Measurements from ENCODE around the gene PAQR6.

PAQR6 gene

GRCh38 chr1:156247460-156248322 is at the start of gene PAQR6:
TSS of gene PAQR6 (minus strand) at chr1:156248056. CDS start at chr1:156246731, 1,325 bp downstream.
- no peak for DNase-seq

GRCh38 chr1:156295391-156295947 is 47.6 kb upstream of the PAQR6 start, which contains the start of gene GLMP:
TSS of gene GLMP (minus strand) at chr1:156295679. CDS start at chr1:156295645, 34 bp downstream.
- DNase-seq, result no peak

- DNase-seq, result no peak
Observed at GRCh38 chr1:156293895-156294294, 46.0 kb upstream of the PAQR6 start.

GRCh38 chr1:156293098-156293434 is 45.2 kb upstream of the PAQR6 start:
- DNase-seq, result no peak

- no peak for DNase-seq
Observed at GRCh38 chr1:156291226-156292061, 43.6 kb upstream of the PAQR6 start.

- no peak for DNase-seq
Observed at GRCh38 chr1:156289857-156290256, 42.0 kb upstream of the PAQR6 start.

GRCh38 chr1:156286061-156286460 is 38.2 kb upstream of the PAQR6 start:
- DNase-seq, result no peak

- DNase-seq, result no peak
Observed at GRCh38 chr1:156285437-156285836, 37.6 kb upstream of the PAQR6 start.

GRCh38 chr1:156284757-156285156 is 36.9 kb upstream of the PAQR6 start:
- DNase-seq, result no peak

GRCh38 chr1:156284112-156284511 is 36.3 kb upstream of the PAQR6 start, which contains the start of gene TMEM79:
TSS of gene TMEM79 (plus strand) at chr1:156284325. CDS start at chr1:156285227, 902 bp downstream.
- DNase-seq, result no peak

GRCh38 chr1:156283521-156283920 is 35.7 kb upstream of the PAQR6 start:
- DNase-seq, result no peak

- DNase-seq, result peak; percentile 97
Observed at GRCh38 chr1:156282479-156283222, 34.8 kb upstream of the PAQR6 start, which contains the start of gene SMG5. TSS of gene SMG5 (minus strand) at chr1:156282825. CDS start at chr1:156282680, 145 bp downstream.

GRCh38 chr1:156281693-156282478 is 34.0 kb upstream of the PAQR6 start:
- peak; percentile 21 for DNase-seq

- DNase-seq, result no peak
Observed at GRCh38 chr1:156281281-156281680, 33.4 kb upstream of the PAQR6 start.

GRCh38 chr1:156279837-156280236 is 32.0 kb upstream of the PAQR6 start:
- no peak for DNase-seq

GRCh38 chr1:156276966-156277381 is 29.1 kb upstream of the PAQR6 start:
- no peak for DNase-seq

- no peak for DNase-seq
Observed at GRCh38 chr1:156276532-156276931, 28.7 kb upstream of the PAQR6 start.

GRCh38 chr1:156270314-156270713 is 22.5 kb upstream of the PAQR6 start:
- DNase-seq, result no peak

- no peak for DNase-seq
Observed at GRCh38 chr1:156268336-156268735, 20.5 kb upstream of the PAQR6 start.

GRCh38 chr1:156266051-156266450 is 18.2 kb upstream of the PAQR6 start:
- no peak for DNase-seq

GRCh38 chr1:156263288-156263655 is 15.4 kb upstream of the PAQR6 start:
- DNase-seq, result no peak
